GM21717 (cell line): ENCODE measurements around the gene OGT.
"Not testable (repeated sequence)": the region's sequence is repeated elsewhere in the genome, so short reads cannot be mapped to it uniquely, and the experiment has no call there.

ENCODE experiments used
- ATAC-seq: cut with Tn5 transposase; IDR thresholded peaks from one replicate; pipeline ENCODE4 v1.9.1; 2021; ENCODE audit warnings: mild to moderate bottlenecking, moderate library complexity; ENCODE audit not compliant: unreplicated experiment

Gene OGT

DNA sequence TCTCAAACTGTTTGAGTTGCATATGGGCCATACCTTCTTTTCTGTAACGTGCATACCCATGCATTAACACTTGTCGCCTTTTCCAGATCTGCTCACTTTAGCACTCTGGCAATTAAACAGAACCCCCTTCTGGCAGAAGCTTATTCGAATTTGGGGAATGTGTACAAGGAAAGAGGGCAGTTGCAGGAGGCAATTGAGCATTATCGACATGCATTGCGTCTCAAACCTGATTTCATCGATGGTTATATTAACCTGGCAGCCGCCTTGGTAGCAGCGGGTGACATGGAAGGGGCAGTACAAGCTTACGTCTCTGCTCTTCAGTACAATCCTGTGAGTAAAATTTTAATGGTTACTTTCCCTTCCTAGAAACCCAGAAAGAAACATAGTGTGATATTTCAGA, 4.8 kb downstream of the OGT start:
- no peak for ATAC-seq

DNA sequence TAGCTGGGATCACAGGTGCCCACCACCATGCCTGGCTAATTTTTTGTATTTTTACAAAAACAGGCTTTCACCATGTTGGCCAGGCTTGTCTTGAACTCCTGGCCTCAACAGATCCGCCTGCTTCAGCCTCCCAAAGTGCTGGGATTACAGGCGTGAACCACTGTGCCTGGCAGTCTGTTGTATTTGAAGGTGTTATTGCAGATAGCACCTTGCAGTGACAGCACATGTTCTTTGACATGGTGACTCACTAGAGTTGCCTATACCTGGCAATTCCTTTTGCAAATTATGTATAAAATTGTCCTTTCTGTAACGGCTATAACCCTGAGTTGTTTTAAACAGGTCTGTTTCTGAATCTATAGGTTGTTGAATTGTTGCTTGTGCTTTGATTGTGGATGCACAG, 7.9 kb downstream of the OGT start:
- ATAC-seq = peak; percentile 26

DNA sequence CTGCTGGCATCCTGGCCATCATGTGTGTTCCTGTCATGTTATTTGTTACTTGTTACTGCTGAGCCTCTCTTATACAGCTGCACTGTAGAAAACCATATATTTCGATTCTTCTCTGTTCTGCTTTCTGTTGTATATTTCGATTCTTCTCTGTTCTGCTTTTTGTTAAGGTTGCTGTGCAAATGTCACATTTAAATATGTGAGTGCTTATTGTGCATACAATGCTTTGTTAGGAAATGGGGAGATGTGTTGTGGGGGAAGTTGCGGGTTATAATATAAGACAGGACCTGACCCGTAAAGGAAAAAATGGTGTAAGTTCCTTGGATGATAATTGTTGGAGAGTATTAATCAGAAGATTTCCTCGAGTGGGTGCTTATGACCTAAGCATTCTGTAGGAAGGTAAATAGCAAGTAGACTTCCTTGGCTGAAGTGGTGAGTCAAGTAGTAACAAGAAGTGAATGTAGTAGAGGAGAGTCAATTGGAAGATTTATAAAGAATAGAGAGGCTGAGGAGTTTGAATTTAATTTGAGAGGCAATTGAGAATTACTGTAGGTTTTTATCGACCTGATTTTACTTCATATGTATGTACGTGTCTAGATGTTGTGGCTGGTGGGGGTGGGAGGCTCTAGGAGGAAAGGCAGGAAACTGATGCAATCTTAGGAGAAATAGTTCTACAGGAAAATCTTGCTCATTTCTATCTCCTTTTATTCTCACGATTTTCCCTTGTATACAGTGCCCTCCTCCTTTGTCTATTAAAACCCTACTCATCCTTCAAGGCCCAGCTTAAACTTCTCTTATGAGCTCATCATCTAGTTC, 8.5 kb downstream of the OGT start:
- peak; percentile 69 for ATAC-seq

DNA sequence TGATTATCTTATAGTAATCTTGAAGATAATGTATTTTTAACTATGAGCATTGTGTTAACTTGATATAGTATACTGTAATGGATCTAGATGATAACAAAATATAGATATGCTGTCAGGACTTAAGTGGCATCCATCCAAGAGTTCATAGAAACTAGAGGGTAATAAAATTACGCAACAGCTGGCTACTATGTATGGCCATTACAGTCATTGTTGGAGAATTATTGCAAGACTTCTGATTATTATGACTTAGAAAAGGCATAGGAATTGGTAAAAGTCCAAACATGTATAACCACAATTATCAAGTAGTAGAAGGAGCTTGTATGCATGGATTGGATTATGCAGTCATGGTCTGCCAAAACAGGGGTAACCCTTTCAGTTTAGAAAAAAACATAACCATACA, 9.5 kb downstream of the OGT start:
- no peak for ATAC-seq

DNA sequence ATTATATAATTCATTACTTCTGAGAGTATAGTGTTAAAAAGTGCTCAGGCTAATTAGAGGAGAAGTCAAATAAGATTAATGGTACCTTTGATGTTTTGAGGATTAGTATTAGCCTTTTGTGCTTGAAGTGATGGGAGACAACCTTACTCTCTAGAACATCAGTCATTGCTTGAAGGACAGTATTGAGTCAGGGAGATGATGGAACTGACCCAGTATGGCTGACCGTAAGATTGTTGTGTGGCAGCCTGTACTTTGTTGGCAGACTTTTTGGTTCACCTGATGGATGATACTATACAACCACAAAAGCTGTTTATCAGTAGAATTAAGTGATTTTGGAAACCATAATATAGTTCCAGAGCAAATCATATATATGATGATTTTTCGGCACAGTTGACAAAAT, 9.9 kb downstream of the OGT start:
- no peak for ATAC-seq

DNA sequence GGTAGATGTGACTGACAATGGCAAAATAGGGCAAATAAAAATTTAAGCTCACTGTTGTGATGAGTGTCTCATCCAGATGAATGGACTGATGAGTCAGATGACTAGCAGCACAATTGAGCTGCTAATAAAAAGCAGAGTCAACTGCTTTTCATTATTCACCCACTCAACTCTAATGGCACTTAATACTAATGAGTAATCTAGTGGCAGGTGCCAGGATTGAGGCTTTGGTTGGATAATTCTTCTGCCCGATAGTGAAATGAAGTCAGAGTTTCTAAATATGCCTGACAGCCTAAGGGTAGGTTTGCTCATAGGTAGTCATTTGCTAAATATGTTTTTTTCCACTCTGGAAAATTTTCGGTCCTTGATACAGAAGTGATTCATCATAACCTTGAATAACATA, 10.4 kb downstream of the OGT start:
- ATAC-seq = no peak

DNA sequence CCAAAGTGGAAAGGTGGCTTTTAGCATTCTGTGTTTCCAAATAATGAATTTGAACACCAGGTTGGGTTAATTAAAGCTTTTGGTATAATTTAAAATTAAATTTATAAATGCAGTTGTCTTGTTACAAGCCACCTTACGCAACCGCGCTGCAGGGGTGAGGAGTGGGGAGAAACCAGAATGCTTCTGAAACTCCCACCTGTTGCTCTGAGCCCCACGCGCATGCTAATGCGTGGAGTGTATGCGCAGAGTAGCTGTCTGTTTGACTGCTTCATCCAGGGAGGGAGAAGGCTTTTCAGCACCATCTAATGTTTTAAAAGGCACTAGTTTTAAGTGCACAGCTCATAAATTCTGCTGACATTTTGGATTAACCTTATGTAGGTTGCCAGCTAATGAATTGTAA, 12.5 kb downstream of the OGT start:
- no peak for ATAC-seq

DNA sequence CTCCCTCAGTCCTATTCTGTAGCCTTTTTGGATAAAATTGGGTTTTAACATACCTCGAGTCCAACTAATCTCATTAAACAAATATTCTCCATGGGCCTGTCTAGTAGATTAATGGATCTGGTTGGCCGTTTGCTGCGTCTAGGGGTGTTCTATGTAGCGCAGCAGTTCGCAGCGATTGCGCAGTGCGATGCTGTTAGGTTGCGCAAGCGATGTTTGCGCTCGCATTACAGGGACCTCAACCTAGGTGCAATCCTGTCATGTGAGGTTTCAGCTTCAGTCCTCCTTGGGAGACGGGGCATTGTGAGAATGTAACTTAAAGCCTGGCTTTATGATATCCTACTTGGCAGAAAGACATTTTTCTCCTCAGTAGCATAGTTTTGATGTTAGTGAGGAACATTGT, 14.0 kb downstream of the OGT start:
- no peak for ATAC-seq

DNA sequence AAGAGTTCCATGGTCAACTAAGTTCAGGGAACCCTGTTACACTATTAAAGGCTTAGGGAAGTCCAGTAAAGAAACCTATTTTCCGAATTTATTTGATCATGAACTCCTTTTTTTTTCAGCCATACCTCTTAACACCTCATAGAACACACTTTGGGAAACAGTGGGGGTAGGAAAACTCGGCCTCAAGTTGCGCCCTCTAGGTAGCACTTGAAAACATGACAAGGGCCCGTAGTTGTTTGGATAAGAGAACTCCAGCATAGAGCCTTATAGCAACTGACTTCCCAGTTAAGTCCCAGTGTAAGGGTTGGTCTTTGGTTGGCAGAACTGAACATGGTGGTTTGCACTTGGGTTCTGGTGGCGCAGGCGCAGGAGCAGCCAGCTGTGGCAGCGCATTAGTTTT, 14.4 kb downstream of the OGT start:
- ATAC-seq = no peak

DNA sequence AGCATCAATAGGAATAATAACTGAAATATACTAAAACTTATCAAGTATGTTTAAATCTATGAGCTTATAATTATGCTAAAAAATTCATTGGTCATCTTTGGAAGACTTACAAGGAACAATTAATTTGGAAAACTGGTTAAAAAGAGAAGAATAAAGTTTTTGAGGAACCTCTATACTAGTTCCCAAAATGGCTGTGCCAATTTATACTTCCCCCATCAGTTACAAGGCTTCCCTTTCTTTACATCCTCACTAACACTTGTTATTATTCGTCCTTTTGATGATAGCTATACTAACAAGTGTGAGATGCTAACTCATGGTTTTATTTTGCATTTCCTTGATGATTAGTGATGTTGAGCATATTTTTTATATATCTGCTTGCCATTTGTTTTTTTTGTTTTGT, 17.1 kb downstream of the OGT start:
- no peak for ATAC-seq

DNA sequence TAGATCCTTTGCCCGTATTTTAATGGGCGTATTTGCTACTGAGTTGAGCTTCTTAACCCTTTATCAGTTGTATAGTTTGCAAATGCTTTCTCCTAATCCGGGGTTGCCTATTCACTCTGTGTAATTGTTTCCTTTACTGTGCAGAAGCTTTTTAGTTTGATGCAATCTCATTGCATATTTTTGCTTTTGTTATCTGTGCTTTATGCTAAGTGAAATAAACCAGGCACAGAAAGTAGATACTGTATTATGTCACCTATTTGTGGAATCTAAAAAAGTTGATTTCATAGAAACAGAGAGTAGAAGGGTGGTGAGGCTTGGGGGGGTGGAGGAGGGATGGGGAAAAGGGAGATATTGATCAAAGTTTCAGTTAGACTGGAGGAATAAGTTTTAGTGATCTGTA, 17.7 kb downstream of the OGT start:
- ATAC-seq = no peak

DNA sequence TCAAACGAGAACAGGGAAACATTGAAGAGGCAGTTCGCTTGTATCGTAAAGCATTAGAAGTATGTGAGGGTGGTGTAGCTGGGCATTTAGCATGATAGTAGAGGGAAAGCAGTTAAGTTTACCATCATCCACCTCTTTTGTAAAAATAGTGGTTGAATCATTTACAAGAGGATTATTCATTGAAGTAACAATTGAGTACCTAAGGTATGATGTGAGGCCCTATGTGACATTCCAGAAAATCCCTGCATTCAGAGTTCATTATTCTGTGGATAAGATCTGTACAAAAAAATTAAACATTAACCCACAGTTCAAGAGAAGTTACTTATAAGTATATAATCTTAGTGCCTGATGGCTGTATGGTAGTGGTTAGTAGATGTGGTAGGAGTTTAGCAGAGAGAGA, 23.1 kb downstream of the OGT start:
- ATAC-seq = no peak

DNA sequence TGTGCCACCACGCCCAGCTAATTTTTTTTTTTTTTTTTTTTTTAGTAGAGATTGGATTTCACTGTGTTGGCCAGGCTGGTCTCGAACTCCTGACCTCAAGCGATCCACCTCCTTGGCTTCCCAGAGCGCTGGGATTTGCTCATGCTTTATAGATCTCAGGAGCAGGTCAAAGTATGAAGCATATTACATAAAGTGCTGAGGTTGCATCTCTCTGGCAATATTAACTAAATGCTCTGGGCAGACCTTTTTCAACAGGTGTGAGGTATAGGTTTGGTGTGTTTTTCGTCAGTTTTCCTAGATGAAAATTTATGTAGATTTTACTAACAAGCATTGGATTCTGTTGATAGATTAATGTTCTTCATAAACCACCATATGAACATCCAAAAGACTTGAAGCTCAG, 26.0 kb downstream of the OGT start:
- ATAC-seq = no peak

DNA sequence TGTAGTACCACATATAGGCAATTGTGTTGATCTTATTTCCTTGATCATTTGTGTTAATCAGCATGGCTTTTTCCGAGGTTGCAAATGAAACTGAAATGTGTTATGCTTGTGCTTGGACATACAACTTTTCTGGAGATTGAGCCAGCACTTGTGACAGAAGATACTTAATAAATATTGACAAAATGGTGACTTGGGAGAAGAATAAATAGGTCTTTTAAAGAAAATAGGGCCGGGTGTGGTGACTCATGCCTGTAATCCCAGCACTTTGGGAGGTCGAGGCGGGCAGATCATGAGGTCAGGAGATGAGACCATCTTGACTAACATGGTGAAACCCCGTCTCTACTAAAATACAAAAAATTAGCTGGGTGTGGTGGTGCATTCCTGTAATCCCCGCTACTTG, 26.9 kb downstream of the OGT start:
- not testable (repeated sequence) for ATAC-seq

DNA sequence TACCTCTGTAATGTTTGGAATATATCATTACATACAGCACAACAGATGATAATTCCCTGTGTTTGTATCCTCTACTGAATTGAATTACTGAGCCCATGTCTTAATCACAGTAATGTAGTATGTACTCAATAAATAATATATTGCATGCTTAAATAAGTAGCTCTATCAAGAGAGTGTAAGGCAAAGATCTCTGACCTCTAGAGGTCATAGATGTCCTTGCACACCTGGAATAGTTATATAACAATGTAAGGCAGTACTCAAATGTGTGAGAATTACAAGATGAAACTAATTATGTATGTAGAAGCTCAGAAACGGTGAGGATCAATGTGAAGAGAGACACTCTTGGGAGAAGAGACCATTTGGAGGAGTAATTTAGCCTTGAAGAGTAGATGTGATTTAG, 31.0 kb downstream of the OGT start:
- ATAC-seq = no peak

DNA sequence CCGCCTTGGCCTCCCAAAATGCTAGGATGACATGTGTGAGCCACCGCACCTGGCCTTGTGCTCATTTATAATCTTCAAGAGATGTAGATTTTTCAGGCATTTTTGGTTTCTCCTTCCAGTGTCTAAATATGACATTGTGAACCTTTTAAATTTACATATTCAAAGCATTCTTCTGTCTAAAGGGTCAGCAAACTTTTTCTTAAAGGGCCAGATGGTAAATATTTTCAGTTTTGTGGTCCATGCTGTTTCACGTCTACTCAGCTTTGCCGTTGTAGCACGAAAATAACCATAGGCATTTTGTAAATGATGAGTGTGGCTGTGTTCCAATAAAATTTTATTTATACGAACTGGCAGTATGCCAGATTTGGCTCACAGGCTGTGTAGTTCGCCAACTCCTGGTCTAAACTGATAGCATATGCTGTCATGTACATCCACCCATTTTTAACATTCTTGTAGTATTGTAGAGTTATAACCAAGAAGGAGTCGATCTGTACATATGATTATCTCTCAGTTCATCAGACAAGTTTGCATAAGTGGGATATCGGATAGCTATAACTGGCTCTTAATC, 32.7 kb downstream of the OGT start:
- ATAC-seq = no peak

DNA sequence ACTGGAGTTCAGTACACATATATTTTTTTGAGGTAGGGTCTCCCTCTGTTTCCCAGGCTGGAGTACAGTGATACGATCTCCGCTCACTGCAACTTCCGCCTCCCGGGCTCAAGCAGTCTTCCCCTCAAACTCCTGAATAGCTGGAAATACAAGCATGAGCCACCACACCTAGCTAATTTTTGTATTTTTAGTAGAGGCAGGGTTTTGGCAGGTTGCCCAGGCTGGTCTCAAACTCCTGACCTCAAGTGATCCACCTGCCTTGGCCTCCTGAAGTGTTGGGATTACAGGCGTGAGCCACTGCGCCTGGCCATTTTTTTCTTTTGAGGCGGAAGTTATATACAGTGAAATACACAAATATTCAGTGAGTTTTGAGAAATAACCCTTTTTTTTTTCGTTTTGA, 38.5 kb downstream of the OGT start:
- not testable (repeated sequence) for ATAC-seq

DNA sequence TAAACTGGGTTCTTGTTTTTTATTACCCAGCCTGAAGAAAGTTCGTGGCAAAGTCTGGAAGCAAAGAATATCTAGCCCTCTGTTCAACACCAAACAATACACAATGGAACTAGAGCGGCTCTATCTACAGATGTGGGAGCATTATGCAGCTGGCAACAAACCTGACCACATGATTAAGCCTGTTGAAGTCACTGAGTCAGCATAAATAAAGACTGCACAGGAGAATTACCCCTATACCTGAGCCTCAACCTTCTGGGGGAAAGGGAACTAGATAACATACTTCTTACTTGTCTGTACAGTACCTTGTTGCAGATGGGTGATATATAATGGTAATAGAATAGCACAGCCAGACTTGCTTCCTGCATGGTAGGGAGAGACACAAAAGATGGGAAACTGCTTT, 40.7 kb downstream of the OGT start:
- ATAC-seq = no peak

DNA sequence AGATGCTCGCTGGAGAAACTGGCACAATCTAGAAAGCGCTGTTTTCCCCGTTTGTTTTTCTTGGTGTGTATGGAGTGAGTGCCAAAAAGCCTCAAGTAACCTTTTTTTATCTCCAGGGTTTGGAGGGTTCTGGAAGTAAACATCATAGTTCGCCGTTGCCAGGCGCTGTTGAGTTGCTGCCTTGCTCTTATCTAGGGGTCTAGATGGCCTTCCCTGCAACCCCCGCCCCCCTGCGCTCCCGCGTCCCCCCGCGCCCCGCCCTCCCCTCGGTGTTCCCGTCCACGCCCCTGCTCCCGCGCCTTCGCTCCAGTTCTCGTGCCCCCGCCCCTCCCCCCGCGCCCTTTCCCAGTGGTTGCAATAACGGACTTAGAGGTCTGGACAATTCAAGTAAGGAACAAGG, 44.8 kb downstream of the OGT start:
- ATAC-seq = no peak

DNA sequence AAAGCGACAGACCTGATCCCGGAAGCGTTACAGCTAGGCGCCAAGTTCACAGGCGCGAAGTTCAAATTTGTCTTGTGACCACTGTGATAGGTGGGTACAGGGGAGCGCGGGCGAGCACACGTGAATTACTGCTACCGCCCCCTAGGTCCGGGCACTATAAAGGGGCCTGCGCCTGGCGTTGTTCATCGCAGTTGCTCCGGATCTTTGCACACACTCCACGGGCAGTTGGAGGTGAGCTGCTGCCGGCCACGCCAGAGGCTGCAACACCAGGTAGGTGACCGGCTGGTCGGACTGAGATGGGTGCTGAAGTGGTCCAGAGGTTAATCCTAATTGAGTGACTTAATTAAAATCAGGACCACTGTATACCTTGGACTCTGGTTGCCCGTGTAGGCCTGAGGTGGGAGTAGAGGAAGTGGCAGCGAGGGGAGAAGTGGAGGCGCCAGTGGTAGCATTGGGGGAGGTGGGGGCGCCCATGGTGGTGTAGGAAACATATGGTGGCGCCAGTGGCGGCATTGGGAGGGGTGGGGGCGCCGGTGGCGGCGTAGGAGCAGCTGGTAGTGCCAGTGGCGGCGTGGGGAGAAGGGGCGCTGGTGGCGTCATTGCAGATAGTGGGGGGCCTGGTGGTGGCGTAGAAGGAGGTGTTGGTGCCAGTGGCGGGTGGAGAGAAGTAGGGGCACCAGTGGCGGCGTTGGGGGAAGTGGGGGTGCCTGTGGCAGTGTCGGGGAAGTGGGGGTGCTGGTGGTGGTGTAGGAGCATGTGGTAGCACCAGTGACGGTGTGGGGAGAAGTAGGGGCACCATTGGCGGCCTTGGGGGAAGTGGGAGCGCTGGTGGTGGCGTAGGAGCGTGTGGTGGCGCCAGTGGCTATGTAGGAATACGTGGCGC, 45.6 kb downstream of the OGT start, which contains the start of gene GCNA:
TSS of gene GCNA (plus strand) at position 185 of the 883 bp plus-strand sequence. CDS start 2,385 bp downstream, outside the sequence.
- ATAC-seq = no peak

DNA sequence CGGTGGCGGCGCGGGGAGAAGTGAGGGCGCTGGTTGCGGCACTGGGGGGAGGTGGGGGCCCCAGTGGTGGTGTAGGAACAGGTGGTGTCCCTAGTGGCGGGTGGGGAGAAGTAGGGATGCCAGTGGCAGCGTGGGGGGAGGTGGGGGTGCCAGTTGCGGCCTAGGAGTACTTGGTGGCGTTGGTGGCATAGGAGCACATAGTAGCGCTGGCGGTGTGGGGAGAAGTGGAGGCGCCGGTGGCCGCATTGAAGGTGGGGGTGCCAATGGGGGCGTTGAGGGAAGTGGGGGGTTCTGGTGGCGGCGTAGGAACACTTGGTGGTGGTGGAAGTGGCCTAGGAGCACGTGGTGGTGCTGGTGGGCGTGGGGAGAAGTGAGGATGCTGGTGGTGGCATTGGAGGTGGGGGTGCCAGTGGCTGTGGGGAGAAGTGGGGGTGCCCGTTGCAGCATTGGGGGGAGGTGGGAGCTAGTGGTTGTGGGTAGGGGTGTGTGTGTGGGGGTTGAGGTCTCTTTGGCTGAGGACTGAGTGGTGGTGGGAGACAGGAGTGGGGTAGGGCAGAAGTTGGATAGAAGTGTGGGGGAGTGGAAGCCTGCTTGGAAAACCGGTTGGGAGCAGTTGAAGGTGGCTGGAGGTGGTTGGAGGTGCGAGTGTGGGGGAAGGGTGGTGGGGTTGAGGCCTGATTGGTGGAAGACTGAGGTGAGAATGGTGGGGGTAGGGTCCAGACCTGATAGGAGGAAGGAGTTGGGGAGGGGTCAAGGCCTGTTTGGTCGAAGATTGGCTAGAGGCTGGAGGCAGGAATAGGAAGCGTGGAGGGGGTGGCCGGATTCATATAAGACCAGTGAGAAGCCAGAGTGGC, 46.5 kb downstream of the OGT start:
- ATAC-seq = no peak
